KBM-7 (cell line): Measurements from ENCODE around the gene ISM1.

Source experiments
- DNase-seq: peaks from one replicate; pipeline ENCODE4 v3.0.0-alpha.2; 2015
- in situ Hi-C: fragments of 300-500 bp; cut with MboI; formaldehyde crosslinking; loops from 2 replicates; pipeline ENCODE4 v1.14.3; 2020; ENCODE audit warnings: low sequenced_read_pairs, low pct_unique_long_range_greater_than_20kb, mixed read lengths

Gene ISM1

GRCh38 chr20:13333793-13334192 is 112.7 kb downstream of the ISM1 start:
- DNase-seq: no peak

GRCh38 chr20:13336308-13337089 is 115.4 kb downstream of the ISM1 start:
- in situ Hi-C loops: no loop called here
- no peak for DNase-seq

More at GRCh38 chr20:13333793-13334192, 112.7 kb downstream of the ISM1 start:
- in situ Hi-C loops: no loop called here

GRCh38 chr20:13337090-13337784 is 116.2 kb downstream of the ISM1 start:
- in situ Hi-C loops: no loop called here

GRCh38 chr20:13338097-13338661 is 117.1 kb downstream of the ISM1 start:
- DNase-seq: no peak
- in situ Hi-C loops: no loop called here

More at GRCh38 chr20:13337090-13337784, 116.2 kb downstream of the ISM1 start:
- no peak for DNase-seq

GRCh38 chr20:13338999-13339411 is 117.9 kb downstream of the ISM1 start:
- in situ Hi-C loops: no loop called here
- DNase-seq: no peak

DNA sequence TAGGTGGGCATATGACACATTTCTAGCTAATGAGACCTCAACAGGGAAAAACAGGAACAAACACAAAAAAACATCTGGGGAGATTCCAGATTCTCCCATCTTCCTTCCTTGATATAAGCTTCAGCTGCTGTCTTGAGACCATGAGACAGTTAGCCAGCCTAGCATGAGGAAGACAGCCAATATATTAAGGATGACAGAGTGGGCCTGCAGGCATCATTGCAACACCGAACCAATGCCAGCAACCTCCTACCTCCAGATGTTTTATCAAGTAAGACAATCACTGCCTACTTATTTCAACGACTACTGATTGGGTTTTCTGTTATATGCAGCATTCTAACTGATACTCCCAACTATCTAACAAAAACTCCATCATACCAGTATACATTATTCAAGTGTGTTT is 119.0 kb downstream of the ISM1 start:
- no peak for DNase-seq
- in situ Hi-C loops: no loop called here

DNA sequence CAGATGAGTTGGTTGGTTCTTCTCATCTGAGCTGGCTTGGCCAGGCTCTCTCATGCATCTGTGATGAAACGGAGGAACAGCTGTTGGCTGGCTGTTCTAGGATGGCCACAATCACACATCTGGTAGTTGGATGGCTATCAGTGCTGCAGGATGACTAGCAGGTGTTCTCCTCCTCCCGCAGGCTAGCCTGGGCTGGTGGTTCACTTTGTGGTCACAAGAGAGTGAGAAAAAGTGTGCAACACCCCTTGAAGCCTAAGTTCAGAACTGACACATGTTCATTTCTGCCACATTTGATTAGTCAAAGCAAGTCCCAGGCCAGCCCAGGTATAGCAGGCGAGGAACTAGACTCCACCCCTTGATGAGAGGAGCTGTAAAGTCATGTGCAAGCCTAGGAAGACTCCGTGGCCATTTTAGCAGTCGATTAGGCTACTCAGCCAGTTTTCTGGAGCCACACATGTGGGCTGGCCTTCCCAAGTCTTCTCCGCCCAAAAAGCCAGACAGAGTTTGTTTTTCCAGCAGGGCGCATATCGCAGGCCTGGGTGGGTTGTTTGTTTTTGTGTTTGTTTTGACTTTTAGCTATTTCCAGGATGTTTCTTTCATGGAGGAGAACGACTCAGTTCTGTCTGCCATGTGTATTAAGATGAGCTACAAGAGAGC is 120.8 kb downstream of the ISM1 start:
- DNase-seq: no peak
- in situ Hi-C loops: no loop called here

DNA sequence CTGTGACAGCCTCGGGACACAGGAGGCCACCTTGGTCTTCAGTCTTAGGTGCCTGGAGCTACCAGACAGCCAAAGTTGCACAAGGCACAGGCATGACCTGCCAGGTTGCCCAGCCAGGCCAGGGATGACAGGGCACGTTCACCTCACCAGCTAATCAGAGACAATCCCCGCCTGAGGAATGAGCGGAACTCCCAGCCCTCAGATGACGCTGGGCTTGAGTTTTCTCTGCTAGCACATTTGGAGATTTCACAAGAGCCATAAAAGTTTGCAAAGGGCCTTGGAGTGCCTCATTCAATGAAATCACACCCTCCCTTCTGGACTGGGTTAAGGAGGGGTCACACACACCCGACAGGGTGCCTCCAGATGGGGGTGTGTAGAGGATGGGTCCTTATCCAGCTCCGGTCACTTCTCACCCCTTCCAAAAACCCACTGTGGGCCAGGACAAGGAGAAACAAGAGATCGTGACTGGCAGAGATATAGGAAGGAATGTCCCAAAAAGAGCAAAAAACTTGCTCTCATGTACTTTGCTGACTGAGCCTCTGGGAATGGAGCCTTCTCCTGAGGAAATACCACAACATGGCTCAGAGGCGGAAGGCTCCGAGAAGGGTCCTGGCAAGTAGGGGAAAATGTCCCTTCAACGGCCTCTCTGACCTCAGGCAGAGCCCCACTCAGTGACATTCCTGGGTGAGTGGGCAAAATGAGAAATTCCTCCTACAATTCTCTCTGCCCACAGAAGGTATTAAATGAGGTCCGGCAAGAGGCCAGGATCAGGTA is 121.6 kb downstream of the ISM1 start:
- in situ Hi-C loops: no loop called here
- no peak for DNase-seq

DNA sequence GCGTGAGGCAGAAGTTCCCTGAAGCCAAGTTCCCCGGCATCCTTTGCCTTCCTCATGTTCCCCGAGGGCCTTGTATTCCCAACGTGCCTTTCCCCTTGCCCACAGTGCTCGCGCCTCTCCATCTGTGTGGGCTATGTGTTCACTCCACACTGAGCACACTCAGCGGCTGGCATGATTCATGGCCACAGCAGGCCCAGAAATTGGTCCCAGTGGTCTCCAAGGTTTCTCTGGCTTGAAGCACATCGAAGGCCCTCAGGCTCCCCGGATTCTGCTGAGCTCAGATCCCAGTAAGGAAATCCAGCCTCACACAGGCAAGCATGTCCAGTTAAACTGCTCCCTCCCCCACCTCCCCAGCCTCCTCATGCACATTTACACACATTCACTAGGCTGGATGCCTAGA is 123.6 kb downstream of the ISM1 start:
- no peak for DNase-seq
- in situ Hi-C loops: no loop called here

DNA sequence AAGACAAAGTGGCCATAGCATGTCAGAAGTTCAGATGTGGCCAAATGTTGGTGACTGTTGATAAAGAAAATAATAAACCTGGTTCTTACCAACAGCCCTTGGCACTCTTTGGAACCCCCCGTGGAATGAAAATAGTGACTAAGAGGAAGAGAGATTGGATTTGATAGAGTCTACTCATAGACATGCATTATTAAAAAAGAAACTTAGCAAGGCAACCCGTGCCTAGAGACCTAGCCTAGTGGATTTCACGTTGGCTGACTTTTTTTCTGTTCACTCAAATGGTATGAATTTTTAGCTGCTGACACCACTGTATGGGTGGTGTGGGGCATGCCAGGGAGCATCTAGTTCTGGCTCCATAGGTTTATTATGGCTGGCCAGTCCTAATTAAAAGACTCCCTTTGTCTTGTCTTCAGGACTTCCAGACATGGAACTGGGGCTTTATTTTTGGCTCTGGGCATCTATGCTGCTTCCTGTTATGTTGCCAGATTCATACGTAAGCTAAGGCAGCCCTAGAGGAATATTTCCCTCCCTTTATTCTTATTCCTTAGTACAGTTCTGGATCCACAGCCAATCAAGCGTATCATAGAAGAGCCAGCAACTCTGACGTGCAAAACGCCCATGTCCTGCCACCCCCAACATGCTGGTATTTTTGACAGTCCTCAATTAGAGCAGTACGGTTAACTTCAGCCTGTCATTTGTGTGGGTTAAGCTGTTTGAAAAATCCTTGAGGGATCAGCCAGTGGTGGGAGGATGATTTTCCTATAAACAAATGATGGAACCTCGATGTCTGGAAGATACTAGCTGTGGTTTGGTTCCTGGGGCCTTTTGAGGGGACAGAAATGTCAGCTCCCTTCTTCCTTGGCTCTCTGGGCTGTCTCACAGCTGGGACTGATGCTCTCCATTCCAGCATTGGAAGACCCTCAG is 127.5 kb downstream of the ISM1 start:
- in situ Hi-C loops: no loop called here
- DNase-seq: no peak

GRCh38 chr20:13349235-13349604 is 128.1 kb downstream of the ISM1 start:
- in situ Hi-C loops: no loop called here
- no peak for DNase-seq
